ENCODE measurements around the gene PHEX.

- no peak for TF ChIP-seq CTCF (IDR thresholded peaks at IDR 0.05; ENCODE audit: low read depth, low read length, poor library complexity, severe bottlenecking)
- TF ChIP-seq EZH2phosphoT487 (IDR thresholded peaks at IDR 0.05; ENCODE audit: borderline replicate concordance, low read length) = no peak
These were observed 268.0 kb downstream of the PHEX start for GRCh38 chrX:22300130-22300529.
